ENCODE measurements around the gene FAM50A.

- no peak for TF ChIP-seq CTCF (conservative IDR thresholded peaks at IDR 0.05 in 1 of 2, IDR thresholded peaks at IDR 0.05 in 1 of 2; ENCODE audit: low read depth in 1 of 2, low read length in 2 of 2)
- no peak for TF ChIP-seq EZH2 (IDR thresholded peaks at IDR 0.05; ENCODE audit: low read length, missing control alignments)
Observed at GRCh38 chrX:154487518-154488290, 43.8 kb downstream of the FAM50A start.

All from fibroblast of lung (primary cell).